Activated CD4-positive, alpha-beta T cell treated with anti-CD3 and anti-CD28 coated beads for 48 hours (primary cell): ENCODE results near the gene TMED10.
"Not testable (repeated sequence)": the region's sequence is repeated elsewhere in the genome, so short reads cannot be mapped to it uniquely, and the experiment has no call there.

Experiments
- DNase-seq: peaks from one replicate; pipeline ENCODE4 v3.0.0-alpha.2; 2020

TMED10 gene

DNA sequence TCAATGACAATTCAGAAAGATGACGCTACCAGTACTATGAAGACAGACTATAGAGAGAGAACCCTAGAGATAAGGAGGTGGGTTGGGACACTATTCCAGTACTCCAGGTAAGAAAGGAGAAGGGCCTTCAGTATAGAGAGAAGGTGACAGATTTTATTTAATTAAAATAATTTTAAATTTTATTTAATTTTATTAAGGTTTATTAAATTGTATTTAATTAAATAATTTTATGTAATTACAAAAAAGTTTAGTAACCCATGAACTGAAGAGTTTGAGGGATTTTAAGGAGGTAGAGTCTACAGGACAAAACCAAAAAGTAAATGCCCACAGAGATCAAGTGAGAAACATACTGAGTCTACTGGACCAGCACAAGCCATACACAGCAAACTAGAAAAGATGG, 20.3 kb downstream of the TMED10 start:
- no peak for DNase-seq

DNA sequence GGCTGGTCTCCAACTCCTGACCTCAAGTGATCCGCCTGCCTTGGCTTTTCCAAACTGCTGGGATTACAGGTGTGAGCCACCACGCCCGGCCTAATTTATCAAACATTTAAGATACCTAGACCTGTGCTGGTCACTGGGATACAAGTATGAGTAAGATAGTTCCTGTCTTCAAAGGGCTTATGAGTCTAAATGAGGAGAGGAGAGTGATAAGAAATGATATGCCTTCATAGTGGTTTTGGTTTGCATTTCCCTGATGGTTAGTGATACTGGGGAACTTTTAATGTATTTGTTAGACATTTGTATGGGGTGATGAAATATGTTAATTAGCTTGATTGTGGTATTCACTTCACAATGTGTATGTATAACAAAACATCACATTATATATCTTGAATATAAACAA, 21.2 kb downstream of the TMED10 start:
- DNase-seq, result no peak

DNA sequence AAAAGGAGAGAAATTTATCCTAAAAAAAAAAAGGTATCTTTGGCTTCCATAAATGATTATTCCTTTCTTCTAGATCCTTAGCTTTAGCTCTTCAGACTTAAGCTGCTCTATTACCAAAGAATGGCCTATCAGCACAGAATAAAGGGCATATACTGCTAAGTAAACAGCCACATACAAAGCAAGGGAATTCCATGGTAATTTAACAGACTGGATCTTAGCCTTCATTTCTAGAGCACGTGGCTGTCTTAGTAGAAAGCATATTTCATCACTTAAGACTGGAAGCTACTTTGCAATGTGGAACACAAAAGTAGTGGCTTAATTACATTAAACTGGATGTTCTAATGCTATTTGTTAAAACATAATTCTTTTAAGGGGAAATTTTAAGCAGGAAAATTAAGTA, 23.1 kb downstream of the TMED10 start:
- DNase-seq, result no peak

- no peak for DNase-seq
Measured at GRCh38 chr14:75151851-75152250, 24.6 kb downstream of the TMED10 start.

DNA sequence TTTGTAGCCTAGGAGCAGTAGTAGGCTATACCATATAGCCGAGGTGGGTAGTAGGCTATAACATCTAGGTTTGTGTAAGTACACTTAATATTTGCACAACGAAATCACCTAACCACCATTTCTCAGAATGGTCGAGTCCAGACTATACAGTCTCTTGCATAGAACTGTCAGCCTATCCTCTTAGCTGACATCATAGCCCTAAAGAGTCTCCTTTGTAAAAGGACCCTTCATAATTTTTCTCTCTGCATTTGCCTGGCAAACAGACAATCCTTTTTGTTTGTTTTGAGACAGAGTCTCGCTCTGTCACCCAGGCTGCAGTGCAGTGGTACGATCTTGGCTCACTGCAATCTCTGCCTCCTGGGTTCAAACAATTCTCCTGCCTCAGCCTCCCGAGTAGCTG, 25.8 kb downstream of the TMED10 start:
- DNase-seq, result not testable (repeated sequence)

- no peak for DNase-seq
Measured at GRCh38 chr14:75150150-75150549, 26.3 kb downstream of the TMED10 start.

GRCh38 chr14:75147423-75148071, 28.9 kb downstream of the TMED10 start:
- peak; percentile 35 for DNase-seq

DNA sequence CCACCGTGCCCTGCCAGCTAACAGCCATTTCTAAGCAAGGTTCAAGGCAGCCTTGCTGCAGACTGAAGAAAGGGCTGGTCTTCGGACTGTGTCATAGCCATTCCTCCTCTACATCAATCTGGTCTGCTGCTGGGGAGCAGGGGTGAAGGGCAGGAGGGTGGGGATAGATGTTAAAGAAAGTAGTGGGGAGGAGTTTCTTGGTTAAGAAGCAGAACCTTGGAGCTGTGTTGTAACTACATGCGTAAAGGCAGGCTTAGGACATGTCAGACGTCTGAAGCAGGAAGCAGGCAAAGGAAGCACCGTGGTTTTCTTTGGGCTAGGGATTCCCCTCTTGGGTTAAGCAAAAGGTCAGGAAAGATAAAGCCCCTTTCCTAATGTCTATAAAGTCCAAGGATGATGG, 31.5 kb downstream of the TMED10 start:
- no peak for DNase-seq

- no peak for DNase-seq
Measured at GRCh38 chr14:75143761-75144527, 32.5 kb downstream of the TMED10 start.

DNA sequence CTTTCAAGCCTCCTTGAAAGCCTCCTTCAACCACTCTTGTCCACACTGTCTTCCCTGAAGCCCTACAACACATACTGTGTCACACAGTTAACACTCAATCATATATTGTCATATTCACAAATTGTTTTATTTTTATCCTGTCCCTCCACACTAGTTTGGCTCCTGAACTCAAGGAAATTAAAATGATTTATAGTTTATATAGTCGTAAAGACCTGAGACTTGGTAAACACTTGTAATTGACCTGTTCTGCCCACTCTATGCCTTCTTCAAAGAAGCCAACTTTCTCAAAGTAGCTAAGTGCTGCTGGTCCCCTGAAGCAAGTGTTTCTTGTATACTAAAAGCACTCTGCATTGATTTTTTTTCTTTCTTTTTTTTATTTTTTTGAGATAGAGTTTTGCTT, 33.9 kb downstream of the TMED10 start:
- no peak for DNase-seq

- DNase-seq, result no peak
Measured at GRCh38 chr14:75141967-75142366, 34.4 kb downstream of the TMED10 start.

DNA sequence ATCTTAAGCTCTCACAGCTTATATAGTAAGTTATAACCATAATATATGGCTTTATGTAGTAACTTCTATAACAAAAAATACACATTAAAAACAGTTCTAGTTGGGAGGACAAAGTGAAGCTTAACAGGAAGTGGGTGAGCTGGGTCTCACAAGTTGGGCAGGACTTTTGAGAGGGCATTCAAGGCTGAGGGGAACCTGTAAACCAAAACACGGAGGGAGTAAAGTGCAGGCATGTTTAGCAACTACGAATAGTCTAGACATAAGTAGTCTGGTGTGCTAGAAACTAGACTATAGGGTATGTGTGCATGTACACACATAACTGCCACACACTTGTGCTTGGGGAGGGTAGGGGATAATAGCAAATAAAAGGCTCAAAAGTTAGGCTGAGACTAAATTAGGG, 35.4 kb downstream of the TMED10 start:
- DNase-seq, result no peak

DNA sequence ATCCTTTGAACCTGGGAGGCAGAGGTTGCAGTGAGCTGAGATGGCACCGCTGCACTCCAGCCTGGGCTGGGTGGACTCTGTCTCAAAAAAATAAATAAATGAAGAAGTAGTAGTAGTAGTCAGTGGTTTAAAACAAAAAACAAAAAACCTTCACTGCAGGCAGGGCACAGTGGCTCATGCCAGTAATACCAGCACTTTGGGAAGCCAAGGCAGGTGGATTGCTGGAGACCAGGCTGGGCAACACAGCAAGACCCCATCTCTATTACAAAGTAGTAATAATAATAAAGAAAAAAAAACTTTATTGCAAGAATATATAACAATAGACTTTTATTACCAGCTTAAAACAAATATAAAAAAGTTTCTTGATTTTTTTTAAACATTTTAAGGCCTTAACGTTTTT, 35.8 kb downstream of the TMED10 start:
- DNase-seq, result no peak

- no peak for DNase-seq
Measured at GRCh38 chr14:75139185-75139584, 37.2 kb downstream of the TMED10 start.

DNA sequence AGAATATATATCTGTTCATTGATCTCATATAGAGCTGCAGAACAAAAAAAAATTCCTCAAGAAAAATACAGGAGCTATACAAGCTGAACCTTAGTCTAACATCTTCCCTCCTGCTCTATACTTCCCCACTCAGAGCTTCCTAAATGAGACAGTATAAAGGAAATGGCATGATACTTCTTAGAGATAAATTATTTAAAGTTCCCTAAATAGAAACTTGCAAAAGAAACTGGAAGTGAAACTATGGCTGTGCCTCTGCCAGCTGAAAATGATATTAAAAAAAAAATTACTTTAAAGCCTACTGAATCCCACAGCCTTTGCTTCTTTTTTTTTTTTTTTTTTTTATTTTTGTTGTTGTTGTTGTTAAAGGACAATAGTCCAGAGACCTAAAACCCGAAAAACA, 37.9 kb downstream of the TMED10 start:
- DNase-seq, result no peak

DNA sequence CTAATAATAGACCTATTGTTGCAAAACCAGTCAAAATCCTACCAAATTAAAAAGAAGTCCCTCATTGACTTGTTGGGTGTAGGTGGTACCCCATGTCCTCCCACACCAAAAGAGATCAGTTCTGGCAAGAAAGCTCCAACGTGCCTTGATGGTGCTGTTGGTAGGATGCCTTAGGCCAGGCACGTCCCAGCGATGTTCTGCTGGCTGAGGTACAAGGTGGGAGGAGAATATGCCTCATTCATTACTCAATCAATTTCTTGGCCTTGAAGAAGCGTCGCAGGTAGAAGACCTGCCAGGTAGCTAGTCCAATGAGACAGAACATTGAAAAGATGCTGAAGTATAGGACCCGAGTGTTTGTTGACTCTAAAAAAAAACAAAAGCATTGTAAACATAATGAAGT, 41.8 kb downstream of the TMED10 start:
- no peak for DNase-seq

DNA sequence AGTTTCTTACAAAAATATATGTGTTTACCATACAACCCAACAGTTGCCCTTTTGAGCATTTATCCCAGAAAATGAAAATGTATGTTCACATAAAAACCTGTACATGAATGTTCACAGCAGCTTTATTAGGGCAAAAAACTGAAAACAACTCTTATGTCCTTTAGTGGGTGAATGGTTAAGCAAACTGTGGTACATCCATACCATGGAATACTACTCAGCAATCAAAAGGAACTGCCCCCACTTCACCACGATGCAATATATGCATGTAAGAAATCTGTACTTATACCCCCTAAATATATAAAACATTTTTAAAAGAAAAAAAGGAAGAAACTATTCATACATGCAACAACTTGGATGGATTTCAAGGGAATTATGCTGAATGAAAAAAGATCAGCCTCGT, 42.8 kb downstream of the TMED10 start:
- no peak for DNase-seq

DNA sequence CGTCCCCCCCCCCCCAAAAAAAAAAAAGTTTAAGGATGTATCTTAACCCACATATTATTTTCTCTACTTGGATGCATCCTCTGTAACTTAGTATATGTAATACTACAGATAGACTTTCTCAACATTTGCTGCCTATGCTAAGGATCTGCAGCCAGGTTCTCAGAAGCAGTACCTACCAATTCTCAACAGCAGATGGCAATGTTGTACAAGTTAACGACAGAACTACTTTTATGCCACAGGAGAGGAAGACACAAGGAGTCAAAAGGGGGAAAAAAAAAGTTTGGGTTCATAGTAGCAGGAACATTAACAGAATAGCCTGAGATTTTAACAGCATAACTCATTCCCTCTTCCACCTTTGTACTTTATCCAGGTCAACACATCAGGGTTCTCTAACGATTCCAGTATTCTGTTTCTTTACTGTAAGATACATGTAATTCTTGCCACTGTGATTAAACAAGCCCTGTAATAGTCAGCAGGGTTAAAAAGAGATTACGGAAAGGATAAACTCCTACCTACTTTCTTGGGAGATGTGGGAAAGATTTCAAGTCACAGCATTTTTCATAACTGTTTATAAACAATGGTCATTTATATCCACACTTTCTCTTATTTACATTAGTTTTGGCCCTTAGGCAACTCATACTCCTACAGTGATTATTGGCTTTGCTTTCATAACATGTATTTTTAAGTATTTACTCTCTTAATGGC, 43.9 kb downstream of the TMED10 start:
- peak; percentile 50 for DNase-seq

GRCh38 chr14:75128596-75128990, 47.8 kb downstream of the TMED10 start:
- no peak for DNase-seq

DNA sequence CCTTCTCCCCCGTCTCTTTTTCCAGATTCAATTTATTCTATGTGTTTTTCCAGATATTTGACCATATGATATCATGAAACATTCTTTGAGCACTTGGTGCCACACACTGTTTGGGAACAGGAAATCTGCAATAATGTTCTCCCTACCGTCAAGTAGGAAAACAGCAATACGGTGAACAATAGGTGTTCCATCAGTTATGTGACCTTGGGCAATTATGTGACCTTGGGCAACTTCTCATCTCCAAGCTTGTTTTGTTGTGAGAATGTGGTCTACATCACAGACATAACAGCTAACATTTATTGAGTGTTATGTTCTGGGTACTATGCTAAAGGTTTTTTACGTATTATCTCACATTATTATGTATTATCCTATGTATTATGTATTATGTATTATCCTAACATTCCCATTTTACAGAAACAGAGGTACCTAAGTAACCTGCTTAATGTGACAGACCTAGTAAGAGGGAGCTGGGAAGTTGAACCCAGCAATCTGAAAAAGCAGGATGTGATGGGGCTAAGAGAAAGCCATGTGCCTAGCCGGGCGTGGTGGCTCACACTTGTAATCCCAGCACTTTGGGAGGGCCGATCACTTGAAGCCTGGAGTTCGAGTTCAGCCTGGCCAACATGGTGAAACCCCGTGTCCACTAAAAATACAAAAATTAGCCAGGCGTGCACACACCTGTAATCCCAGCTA, 48.4 kb downstream of the TMED10 start:
- no peak for DNase-seq

- peak; percentile 37 for DNase-seq
Measured at GRCh38 chr14:75127474-75127820, 49.0 kb downstream of the TMED10 start.

- DNase-seq, result peak; percentile 93
Measured at GRCh38 chr14:75126679-75127473, 49.5 kb downstream of the TMED10 start, which contains the start of gene NEK9. NEK9 (minus strand) TSS chr14:75127048; CDS start chr14:75126921, 127 bp downstream.

GRCh38 chr14:75126121-75126544, 50.3 kb downstream of the TMED10 start:
- no peak for DNase-seq
